ENCODE results near the gene PRKD2.
"Not testable (repeated sequence)": the region's sequence is repeated elsewhere in the genome, so short reads cannot be mapped to it uniquely, and the experiment has no call there.

The PRKD2 gene

GRCh38 chr19:46628970-46629369 is 87.9 kb downstream of the PRKD2 start:
- not testable (repeated sequence) for DNase-seq

- DNase-seq = no peak
Observed at GRCh38 chr19:46626446-46626845, 90.5 kb downstream of the PRKD2 start.

- no peak for DNase-seq
Observed at GRCh38 chr19:46625731-46626130, 91.2 kb downstream of the PRKD2 start.

- no peak for DNase-seq
Observed at GRCh38 chr19:46624958-46625661, 91.8 kb downstream of the PRKD2 start, which contains the start of gene PTGIR. Gene PTGIR (minus strand): TSS chr19:46625089. CDS start chr19:46624225, 864 bp downstream.
